Heart left ventricle (tissue), 13 donors: Measurements from ENCODE around the gene WWOX.

Source experiments
- POLR2A ChIP-seq, 2 donors: fragments of 450-650 bp; IDR thresholded peaks; one replicate each; pipeline ENCODE4 v1.6.1; 2017; ENCODE audit warnings: antibody characterized with exemption in 2 of 2, mild to moderate bottlenecking in 2 of 2, moderate library complexity in 2 of 2
- TF ChIP-seq, protein P1 (sequence below), 12 donors: fragments of 200-600 bp; sonication (generic) in 4 of 12; IDR thresholded peaks; one replicate each; pipeline versions ENCODE4 v1.5.0 to v1.8.0; 2018 to 2022; ENCODE audit warnings: antibody characterized with exemption in 12 of 12, mild to moderate bottlenecking in 5 of 12
- donor health status: ischemic (EF 13 %, LVEDD 7.1; RV severe dilation, severe dysfunction).
- donor health status: DM: no; HTN: yes; CAD: no.
- donor health status: DM: no; HTN: no; CAD: no.
- donor health status: ischemic (EF 25% LVEDD 6.9; RV normal size, moderate dysfunction).
- donor health status: ischemic (EF 25% LVEDD 5.7; RV mildly dilated, moderate dysfunction).
- donor health status: ischemic (EF 35%, LVEDD 5.7; RV mildly dilated, moderate dysfunction).
- donor health status: nonischemic (EF 11% LVEDD 7.7; RV severe dilation, severe dysfunction).
- donor health status: DM: yes; HTN: yes; CAD: no.
- donor health status: PGD.
- donor health status: ischemic (EF 29% LVEDD 5.4; RV normal size, mild dysfunction).
- donor health status: nonischemic (EF 23%, LVEDD 6.1; RV moderate dilation, normal function).

DNA sequence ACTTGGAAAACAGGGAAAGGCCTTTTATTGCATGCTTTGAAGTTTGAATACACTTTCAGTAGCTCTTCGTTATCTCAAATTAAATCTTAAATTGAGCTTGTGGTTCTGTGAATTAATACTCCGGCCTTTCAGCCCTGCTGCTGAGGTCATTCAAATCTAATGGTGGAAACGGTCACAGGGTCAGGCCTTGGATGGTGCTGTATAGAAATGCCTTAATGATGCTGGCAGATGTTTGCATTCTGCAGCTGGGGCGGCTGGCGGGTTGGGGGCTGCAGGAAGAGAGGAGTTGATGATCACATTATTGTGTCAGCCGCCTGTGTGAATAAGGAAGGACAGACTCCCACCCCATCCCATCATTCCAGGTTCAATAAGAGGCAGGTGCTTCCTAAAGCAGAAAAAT, 723.6 kb downstream of the WWOX start:
- TF ChIP-seq, protein P1, sequence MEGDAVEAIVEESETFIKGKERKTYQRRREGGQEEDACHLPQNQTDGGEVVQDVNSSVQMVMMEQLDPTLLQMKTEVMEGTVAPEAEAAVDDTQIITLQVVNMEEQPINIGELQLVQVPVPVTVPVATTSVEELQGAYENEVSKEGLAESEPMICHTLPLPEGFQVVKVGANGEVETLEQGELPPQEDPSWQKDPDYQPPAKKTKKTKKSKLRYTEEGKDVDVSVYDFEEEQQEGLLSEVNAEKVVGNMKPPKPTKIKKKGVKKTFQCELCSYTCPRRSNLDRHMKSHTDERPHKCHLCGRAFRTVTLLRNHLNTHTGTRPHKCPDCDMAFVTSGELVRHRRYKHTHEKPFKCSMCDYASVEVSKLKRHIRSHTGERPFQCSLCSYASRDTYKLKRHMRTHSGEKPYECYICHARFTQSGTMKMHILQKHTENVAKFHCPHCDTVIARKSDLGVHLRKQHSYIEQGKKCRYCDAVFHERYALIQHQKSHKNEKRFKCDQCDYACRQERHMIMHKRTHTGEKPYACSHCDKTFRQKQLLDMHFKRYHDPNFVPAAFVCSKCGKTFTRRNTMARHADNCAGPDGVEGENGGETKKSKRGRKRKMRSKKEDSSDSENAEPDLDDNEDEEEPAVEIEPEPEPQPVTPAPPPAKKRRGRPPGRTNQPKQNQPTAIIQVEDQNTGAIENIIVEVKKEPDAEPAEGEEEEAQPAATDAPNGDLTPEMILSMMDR (IDR thresholded peaks at IDR 0.05), result no peak
- no peak for TF ChIP-seq POLR2A (IDR thresholded peaks at IDR 0.05)
